K562 (cell line): ENCODE measurements around the gene IL20RB. TPM values are rescaled to one million over a fixed set of nuclear protein-coding genes. Genes with fewer than 3 reads are reported as not detected.

Experiments
- ATAC-seq: fragments of 200-7000 bp; cut with Tn5 transposase; 3 replicates; pipeline ENCODE4 v1.9.1; 2020; ENCODE audit warnings: moderate library complexity
- BruUV-seq: library from RNA; stranded (reverse); fragments of 400-500 nt; replicated peaks from 2 replicates; lab custom pipeline; 2021; lab: Mats Ljungman, UMichigan
- CTCF ChIA-PET: fragments of 300-600 bp; formaldehyde crosslinking; extraction: SDS; loops from one replicate; lab custom pipeline; 2021; ENCODE audit warnings: low intra/inter-chr PET ratio; lab: Yijun Ruan, JAX
- POLR2A ChIA-PET: fragments of 300-600, 350-650 bp; sonication (Branson Sonifier 250); formaldehyde crosslinking; extraction: SDS; loops from one replicate; lab custom pipeline; 2021; ENCODE audit warnings: antibody characterized with exemption, inconsistent platforms; lab: Yijun Ruan, JAX
- DNase-seq, 4 experiments: peaks; one replicate each; pipeline versions ENCODE4 v3.0.0 to v3.0.0-alpha.2; 2011 to 2018; ENCODE audit warnings: low spot score in 3 of 4, mixed read lengths in 3 of 4; ENCODE audit errors: extremely low read depth in 1 of 4
- FAIRE-seq: peaks from 2 replicates; lab custom pipeline; 2011; peaks lifted over from hg19 to GRCh38; lab: Jason Lieb, UNC
- H2AFZ ChIP-seq: 2 replicates; pipeline ENCODE4 v1.6.0; 2011; ENCODE audit warnings: low read depth, low read length, control low read depth, inconsistent platforms
- H3K27ac ChIP-seq: fragments of 200-600 bp; 3 replicates; pipeline ENCODE4 v1.8.0; 2011; ENCODE audit warnings: low read depth, mild to moderate bottlenecking, control low read depth, inconsistent platforms, low read length, moderate library complexity, mixed read lengths; ENCODE audit errors: extremely low read depth
- H3K27me3 ChIP-seq, 2 experiments: fragments of 300-600 bp in 1 of 2; 2 replicates in 1 of 2; 3 replicates in 1 of 2; pipeline versions ENCODE4 v1.6.0 to v1.8.0; 2011; ENCODE audit warnings: inconsistent platforms in 2 of 2, low read length in 2 of 2, mild to moderate bottlenecking in 1 of 2, mixed read lengths in 1 of 2, moderate library complexity in 1 of 2; ENCODE audit not compliant: control insufficient read depth in 2 of 2, insufficient read depth in 2 of 2
- H3K36me3 ChIP-seq: fragments of 300-600 bp; 3 replicates; pipeline ENCODE4 v1.8.0; 2011; ENCODE audit warnings: mild to moderate bottlenecking, low read length, inconsistent platforms; ENCODE audit not compliant: control insufficient read depth, insufficient read depth
- H3K4me1 ChIP-seq, 2 experiments: fragments of 200-600 bp in 1 of 2; replicated peaks in 1 of 2; 2 replicates in 1 of 2; 3 replicates in 1 of 2; pipeline versions ENCODE4 v1.5.1 to v1.8.0; 2011; ENCODE audit warnings: inconsistent platforms in 2 of 2, low read length in 2 of 2, mild to moderate bottlenecking in 1 of 2, mixed read lengths in 1 of 2, moderate library complexity in 1 of 2; ENCODE audit not compliant: control insufficient read depth in 2 of 2, insufficient read depth in 2 of 2
- H3K4me2 ChIP-seq: 2 replicates; pipeline ENCODE4 v1.6.1; 2011; ENCODE audit warnings: low read length, control low read depth, inconsistent platforms, mixed read lengths; ENCODE audit not compliant: insufficient read depth
- H3K4me3 ChIP-seq: fragments of 200-600 bp; sonication (generic), shearing (Covaris generic); 2 replicates; pipeline ENCODE4 v1.5.1; 2016; ENCODE audit warnings: control low read depth, inconsistent platforms
- H3K79me2 ChIP-seq: fragments of 200-600 bp; 3 replicates; pipeline ENCODE4 v1.8.0; 2011; ENCODE audit warnings: low read length, inconsistent platforms; ENCODE audit not compliant: control insufficient read depth, insufficient read depth
- H3K9ac ChIP-seq, 2 experiments: 2 replicates each; pipeline versions ENCODE4 v1.6.0 to v1.6.1; 2011; ENCODE audit warnings: low read depth in 2 of 2, low read length in 2 of 2, control low read depth in 1 of 2, inconsistent platforms in 1 of 2, mild to moderate bottlenecking in 1 of 2, mixed read lengths in 1 of 2; ENCODE audit not compliant: insufficient read depth in 1 of 2
- H3K9me1 ChIP-seq: one replicate; pipeline ENCODE4 v1.6.0; 2011; ENCODE audit warnings: inconsistent platforms, mild to moderate bottlenecking, low read length, moderate library complexity; ENCODE audit not compliant: control insufficient read depth, insufficient read depth
- H3K9me3 ChIP-seq: replicated peaks from 2 replicates; pipeline ENCODE4 v1.5.1; 2011; ENCODE audit warnings: low read depth, low read length, inconsistent platforms; ENCODE audit not compliant: control insufficient read depth, insufficient read depth
- H4K20me1 ChIP-seq: replicated peaks from 2 replicates; pipeline ENCODE4 v1.6.1; 2011; ENCODE audit warnings: low read length, inconsistent platforms, mixed read lengths; ENCODE audit not compliant: control insufficient read depth, insufficient read depth
- NBN ChIP-seq: fragments of 450-650 bp; IDR thresholded peaks from 2 replicates; pipeline ENCODE4 v1.6.1; 2016; ENCODE audit warnings: low read depth, mild to moderate bottlenecking
- SOX6 ChIP-seq: fragments of 450-650 bp; IDR thresholded peaks from 2 replicates; pipeline ENCODE4 v1.6.1; 2014; ENCODE audit warnings: mild to moderate bottlenecking
- SRSF3 ChIP-seq: fragments of 200-400 bp; formaldehyde crosslinking; IDR thresholded peaks from 2 replicates; pipeline ENCODE4 v1.6.1; 2016; ENCODE audit warnings: mild to moderate bottlenecking, low read length, moderate library complexity; ENCODE audit not compliant: insufficient read depth
- ZBED1 ChIP-seq: IDR thresholded peaks from 2 replicates; pipeline ENCODE4 v1.6.1; 2014
- ZNF184 ChIP-seq: sonication (generic); formaldehyde crosslinking; IDR thresholded peaks from 2 replicates; pipeline ENCODE4 v1.5.0; 2020; ENCODE audit warnings: missing genetic modification reagents
- ZNF551 ChIP-seq: fragments of 250-450 bp; sonication (Bioruptor Pico); IDR thresholded peaks from 2 replicates; pipeline ENCODE4 v1.5.0; 2021; ENCODE audit warnings: mild to moderate bottlenecking, moderate library complexity
- ZNF699 ChIP-seq: fragments of 250-450 bp; sonication (Bioruptor Pico); IDR thresholded peaks from 2 replicates; pipeline ENCODE4 v1.8.0; 2021; ENCODE audit warnings: mild to moderate bottlenecking, moderate library complexity; ENCODE audit not compliant: insufficient replicate concordance
- WGBS: fragments of 100-300 bp; shearing (Covaris generic); methylation state at CpG from one replicate; pipeline ENCODE4 v1.1.6; 2016; ENCODE audit warnings: low coverage, mixed read lengths; ENCODE audit not compliant: insufficient coverage; ENCODE audit errors: missing lambda C conversion rate; 5-methylcytosine and 5-hydroxymethylcytosine counted together
- in situ Hi-C: fragments of 300-500 bp; cut with MboI; formaldehyde crosslinking; loops from 4 replicates; pipeline ENCODE4 v1.15.0; 2018; ENCODE audit warnings: inconsistent platforms, mixed read lengths
- intact Hi-C: fragments of 100-400 bp; cut with micrococcal nuclease; formaldehyde crosslinking; loops from 2 replicates; pipeline ENCODE4 v1.14.2; 2022
- polyA plus RNA-seq, 8 experiments: library from polyadenylated mRNA; depleted of rRNA in 4 of 8; stranded (reverse) in 5 of 8; unstranded in 3 of 8; fragments of >200 nt; fragmentation: Nextera tagmentation in 2 of 8; fragmentation: Illumina TruSeq in 1 of 8; extraction: Ambion mirVana in 2 of 8; extraction: Trizol in 1 of 8; gene quantifications; 2 replicates each; pipeline versions ENCODE4 v1.2.1 to v1.2.3, GENCODE V29; 2011 to 2014; ENCODE audit warnings: inconsistent platforms in 1 of 8, missing spikeins in 1 of 8
- total RNA-seq, 7 experiments: library from RNA; depleted of rRNA in 6 of 7; stranded (reverse); fragments of >200 nt in 6 of 7; fragmentation: Illumina TruSeq in 2 of 7; extraction: Trizol in 2 of 7; gene quantifications; 2 replicates each; pipeline versions ENCODE4 v1.2.1 to v1.2.3, GENCODE V29; 2011 to 2021; ENCODE audit warnings: low replicate concordance in 1 of 7
- TF ChIP-seq, protein P1 (sequence below): fragments of 450-650 bp; IDR thresholded peaks from one replicate; pipeline ENCODE4 v1.6.1; 2018; ENCODE audit warnings: mild to moderate bottlenecking, moderate library complexity; ENCODE audit not compliant: partially characterized antibody
- TF ChIP-seq, protein P2 (sequence below): IDR thresholded peaks from 2 replicates; pipeline ENCODE4 v1.6.1; 2014; ENCODE audit warnings: antibody characterized with exemption
- TF ChIP-seq, protein P3 (sequence below): sonication (generic); formaldehyde crosslinking; IDR thresholded peaks from 2 replicates; pipeline ENCODE4 v1.8.0; 2023; ENCODE audit warnings: missing genetic modification reagents, mild to moderate bottlenecking, borderline replicate concordance
- TF ChIP-seq, protein P4 (sequence below): sonication (generic); IDR thresholded peaks from 2 replicates; pipeline ENCODE4 v1.6.1; 2016
- TF ChIP-seq, protein P5 (sequence below): fragments of 250-450 bp; sonication (Bioruptor Pico); IDR thresholded peaks from 2 replicates; pipeline ENCODE4 v1.5.0; 2020; ENCODE audit warnings: mild to moderate bottlenecking, borderline replicate concordance

IL20RB gene
- total and polyA plus RNA-seq, 9 of the 15 experiments (the other 6 are each of a cell fraction or from before 2014, with no cell fraction given): 0.77 to 9.9 (median 6.1) TPM

DNA sequence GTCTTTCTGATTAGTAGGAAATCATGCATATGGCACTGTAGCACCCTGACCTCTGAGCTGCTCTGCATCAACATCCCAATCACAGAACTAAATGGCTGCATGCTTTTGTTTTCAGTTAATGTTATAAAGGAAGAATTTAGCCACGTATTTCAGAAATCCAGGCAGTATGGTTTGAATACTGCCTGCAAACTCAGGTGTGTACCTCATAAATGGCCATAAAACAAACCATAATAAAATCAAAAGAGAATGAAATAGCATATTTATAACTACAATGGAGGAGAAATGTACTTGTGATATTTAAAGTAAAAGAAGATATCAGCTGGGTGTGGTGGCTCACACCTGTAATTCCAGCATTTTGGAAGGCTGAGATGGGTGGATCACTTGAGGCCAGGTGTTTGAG is 94.5 kb downstream of the IL20RB start:
- in situ Hi-C loops (no loop called here), intact Hi-C loops (no loop called here)
- H3K9me1 ChIP-seq: no peaks in the 10 kb centered on the region
- no peaks in the 10 kb centered on the region for H4K20me1 ChIP-seq
- H3K79me2 ChIP-seq: no peaks in the 10 kb centered on the region
- no peak overlapping the region for H2AFZ ChIP-seq
- CTCF ChIA-PET: no interaction called here
- H3K4me1 ChIP-seq: no peaks in the 10 kb centered on the region; a peak in 1 of 5 replicates
- H3K9ac ChIP-seq: no peak overlapping the region
- H3K4me3 ChIP-seq: no peak overlapping the region
- ATAC-seq (no peak), FAIRE-seq (no peak), DNase-seq (no peak)
- no TSS peak for BruUV-seq
- H3K27me3 ChIP-seq: no peaks in the 10 kb centered on the region; a peak in 1 of 5 replicates
- H3K9me3 ChIP-seq: no peaks in the 10 kb centered on the region
- 0% methylated on average over 1 of the region's 1 CpG for WGBS
- H3K36me3 ChIP-seq: no peaks in the 10 kb centered on the region
- POLR2A ChIA-PET: no interaction called here
- H3K4me2 ChIP-seq: no peak overlapping the region
- no peak overlapping the region for H3K27ac ChIP-seq
- TF ChIP-seq SRSF3 (no peak), ZBED1 (no peak), ZNF551 (CRISPR knock-in tag) (no peak), ZNF184 (no peak), ZNF699 (CRISPR knock-in tag) (no peak), NBN (no peak), SOX6 (no peak)
- TF ChIP-seq, protein P1, sequence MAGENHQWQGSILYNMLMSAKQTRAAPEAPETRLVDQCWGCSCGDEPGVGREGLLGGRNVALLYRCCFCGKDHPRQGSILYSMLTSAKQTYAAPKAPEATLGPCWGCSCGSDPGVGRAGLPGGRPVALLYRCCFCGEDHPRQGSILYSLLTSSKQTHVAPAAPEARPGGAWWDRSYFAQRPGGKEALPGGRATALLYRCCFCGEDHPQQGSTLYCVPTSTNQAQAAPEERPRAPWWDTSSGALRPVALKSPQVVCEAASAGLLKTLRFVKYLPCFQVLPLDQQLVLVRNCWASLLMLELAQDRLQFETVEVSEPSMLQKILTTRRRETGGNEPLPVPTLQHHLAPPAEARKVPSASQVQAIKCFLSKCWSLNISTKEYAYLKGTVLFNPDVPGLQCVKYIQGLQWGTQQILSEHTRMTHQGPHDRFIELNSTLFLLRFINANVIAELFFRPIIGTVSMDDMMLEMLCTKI: no peak
- TF ChIP-seq, protein P2, sequence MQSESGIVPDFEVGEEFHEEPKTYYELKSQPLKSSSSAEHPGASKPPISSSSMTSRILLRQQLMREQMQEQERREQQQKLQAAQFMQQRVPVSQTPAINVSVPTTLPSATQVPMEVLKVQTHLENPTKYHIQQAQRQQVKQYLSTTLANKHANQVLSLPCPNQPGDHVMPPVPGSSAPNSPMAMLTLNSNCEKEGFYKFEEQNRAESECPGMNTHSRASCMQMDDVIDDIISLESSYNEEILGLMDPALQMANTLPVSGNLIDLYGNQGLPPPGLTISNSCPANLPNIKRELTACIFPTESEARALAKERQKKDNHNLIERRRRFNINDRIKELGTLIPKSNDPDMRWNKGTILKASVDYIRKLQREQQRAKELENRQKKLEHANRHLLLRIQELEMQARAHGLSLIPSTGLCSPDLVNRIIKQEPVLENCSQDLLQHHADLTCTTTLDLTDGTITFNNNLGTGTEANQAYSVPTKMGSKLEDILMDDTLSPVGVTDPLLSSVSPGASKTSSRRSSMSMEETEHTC: no peak
- TF ChIP-seq, protein P3, sequence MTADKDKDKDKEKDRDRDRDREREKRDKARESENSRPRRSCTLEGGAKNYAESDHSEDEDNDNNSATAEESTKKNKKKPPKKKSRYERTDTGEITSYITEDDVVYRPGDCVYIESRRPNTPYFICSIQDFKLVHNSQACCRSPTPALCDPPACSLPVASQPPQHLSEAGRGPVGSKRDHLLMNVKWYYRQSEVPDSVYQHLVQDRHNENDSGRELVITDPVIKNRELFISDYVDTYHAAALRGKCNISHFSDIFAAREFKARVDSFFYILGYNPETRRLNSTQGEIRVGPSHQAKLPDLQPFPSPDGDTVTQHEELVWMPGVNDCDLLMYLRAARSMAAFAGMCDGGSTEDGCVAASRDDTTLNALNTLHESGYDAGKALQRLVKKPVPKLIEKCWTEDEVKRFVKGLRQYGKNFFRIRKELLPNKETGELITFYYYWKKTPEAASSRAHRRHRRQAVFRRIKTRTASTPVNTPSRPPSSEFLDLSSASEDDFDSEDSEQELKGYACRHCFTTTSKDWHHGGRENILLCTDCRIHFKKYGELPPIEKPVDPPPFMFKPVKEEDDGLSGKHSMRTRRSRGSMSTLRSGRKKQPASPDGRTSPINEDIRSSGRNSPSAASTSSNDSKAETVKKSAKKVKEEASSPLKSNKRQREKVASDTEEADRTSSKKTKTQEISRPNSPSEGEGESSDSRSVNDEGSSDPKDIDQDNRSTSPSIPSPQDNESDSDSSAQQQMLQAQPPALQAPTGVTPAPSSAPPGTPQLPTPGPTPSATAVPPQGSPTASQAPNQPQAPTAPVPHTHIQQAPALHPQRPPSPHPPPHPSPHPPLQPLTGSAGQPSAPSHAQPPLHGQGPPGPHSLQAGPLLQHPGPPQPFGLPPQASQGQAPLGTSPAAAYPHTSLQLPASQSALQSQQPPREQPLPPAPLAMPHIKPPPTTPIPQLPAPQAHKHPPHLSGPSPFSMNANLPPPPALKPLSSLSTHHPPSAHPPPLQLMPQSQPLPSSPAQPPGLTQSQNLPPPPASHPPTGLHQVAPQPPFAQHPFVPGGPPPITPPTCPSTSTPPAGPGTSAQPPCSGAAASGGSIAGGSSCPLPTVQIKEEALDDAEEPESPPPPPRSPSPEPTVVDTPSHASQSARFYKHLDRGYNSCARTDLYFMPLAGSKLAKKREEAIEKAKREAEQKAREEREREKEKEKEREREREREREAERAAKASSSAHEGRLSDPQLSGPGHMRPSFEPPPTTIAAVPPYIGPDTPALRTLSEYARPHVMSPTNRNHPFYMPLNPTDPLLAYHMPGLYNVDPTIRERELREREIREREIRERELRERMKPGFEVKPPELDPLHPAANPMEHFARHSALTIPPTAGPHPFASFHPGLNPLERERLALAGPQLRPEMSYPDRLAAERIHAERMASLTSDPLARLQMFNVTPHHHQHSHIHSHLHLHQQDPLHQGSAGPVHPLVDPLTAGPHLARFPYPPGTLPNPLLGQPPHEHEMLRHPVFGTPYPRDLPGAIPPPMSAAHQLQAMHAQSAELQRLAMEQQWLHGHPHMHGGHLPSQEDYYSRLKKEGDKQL (CRISPR knock-in tag): no peak
- TF ChIP-seq, protein P4, sequence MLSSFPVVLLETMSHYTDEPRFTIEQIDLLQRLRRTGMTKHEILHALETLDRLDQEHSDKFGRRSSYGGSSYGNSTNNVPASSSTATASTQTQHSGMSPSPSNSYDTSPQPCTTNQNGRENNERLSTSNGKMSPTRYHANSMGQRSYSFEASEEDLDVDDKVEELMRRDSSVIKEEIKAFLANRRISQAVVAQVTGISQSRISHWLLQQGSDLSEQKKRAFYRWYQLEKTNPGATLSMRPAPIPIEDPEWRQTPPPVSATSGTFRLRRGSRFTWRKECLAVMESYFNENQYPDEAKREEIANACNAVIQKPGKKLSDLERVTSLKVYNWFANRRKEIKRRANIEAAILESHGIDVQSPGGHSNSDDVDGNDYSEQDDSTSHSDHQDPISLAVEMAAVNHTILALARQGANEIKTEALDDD: no peak
- TF ChIP-seq, protein P5, sequence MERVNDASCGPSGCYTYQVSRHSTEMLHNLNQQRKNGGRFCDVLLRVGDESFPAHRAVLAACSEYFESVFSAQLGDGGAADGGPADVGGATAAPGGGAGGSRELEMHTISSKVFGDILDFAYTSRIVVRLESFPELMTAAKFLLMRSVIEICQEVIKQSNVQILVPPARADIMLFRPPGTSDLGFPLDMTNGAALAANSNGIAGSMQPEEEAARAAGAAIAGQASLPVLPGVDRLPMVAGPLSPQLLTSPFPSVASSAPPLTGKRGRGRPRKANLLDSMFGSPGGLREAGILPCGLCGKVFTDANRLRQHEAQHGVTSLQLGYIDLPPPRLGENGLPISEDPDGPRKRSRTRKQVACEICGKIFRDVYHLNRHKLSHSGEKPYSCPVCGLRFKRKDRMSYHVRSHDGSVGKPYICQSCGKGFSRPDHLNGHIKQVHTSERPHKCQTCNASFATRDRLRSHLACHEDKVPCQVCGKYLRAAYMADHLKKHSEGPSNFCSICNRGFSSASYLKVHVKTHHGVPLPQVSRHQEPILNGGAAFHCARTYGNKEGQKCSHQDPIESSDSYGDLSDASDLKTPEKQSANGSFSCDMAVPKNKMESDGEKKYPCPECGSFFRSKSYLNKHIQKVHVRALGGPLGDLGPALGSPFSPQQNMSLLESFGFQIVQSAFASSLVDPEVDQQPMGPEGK: no peak
